ENCODE measurements around the gene GLRB.
"Not testable (repeated sequence)": the region's sequence is repeated elsewhere in the genome, so short reads cannot be mapped to it uniquely, and the experiment has no call there.

Gene GLRB

GRCh38 chr4:157075811-157076577, at the start of gene GLRB:
Gene GLRB, plus strand, starts transcription at chr4:157076150. Its CDS starts 1,875 bp downstream, at chr4:157078025.
- Mint-ChIP-seq H3K27ac (no peak within 1 kb of the TSS), H3K4me3 (no peak within 1 kb of the TSS), H3K4me1 (no peaks in the 10 kb centered on the region), H3K27me3 (peaks cover 2% of the 10 kb centered on the region), H3K36me3 (no peaks in the 10 kb centered on the region), H3K9me3 (peaks cover 1% of the 10 kb centered on the region)
- ATAC-seq (ENCODE audit: low read depth), result no peak
- DNase-seq (ENCODE audit: low spot score in 2 of 2), result no peak

- Mint-ChIP-seq H3K36me3 (no peaks in the 10 kb centered on the region), H3K27ac (no peak overlapping the region), H3K4me1 (no peaks in the 10 kb centered on the region), H3K9me3 (peaks cover 1% of the 10 kb centered on the region), H3K27me3 (no peaks in the 10 kb centered on the region), H3K4me3 (no peak overlapping the region)
- DNase-seq (ENCODE audit: low spot score in 2 of 2) (no peak), ATAC-seq (ENCODE audit: low read depth) (no peak)
Measured at GRCh38 chr4:157035471-157035870, 40.5 kb upstream of the GLRB start.

- Mint-ChIP-seq H3K27ac (no peak overlapping the region), H3K4me3 (no peak overlapping the region), H3K27me3 (no peaks in the 10 kb centered on the region), H3K9me3 (peaks cover 1% of the 10 kb centered on the region), H3K36me3 (no peaks in the 10 kb centered on the region), H3K4me1 (no peaks in the 10 kb centered on the region)
- ATAC-seq (ENCODE audit: low read depth) (no peak), DNase-seq (ENCODE audit: low spot score in 2 of 2) (no peak)
Measured at GRCh38 chr4:157040405-157040804, 35.5 kb upstream of the GLRB start.

GRCh38 chr4:157043131-157043530, 32.8 kb upstream of the GLRB start:
- Mint-ChIP-seq H3K27me3 (no peaks in the 10 kb centered on the region), H3K4me1 (no peaks in the 10 kb centered on the region), H3K4me3 (no peak overlapping the region), H3K36me3 (no peaks in the 10 kb centered on the region), H3K27ac (no peak overlapping the region), H3K9me3 (no peaks in the 10 kb centered on the region)
- no peak for ATAC-seq (ENCODE audit: low read depth)
- DNase-seq (ENCODE audit: low spot score in 2 of 2), result no peak

- H3K4me1 Mint-ChIP-seq, result no peaks in the 10 kb centered on the region
- ATAC-seq (ENCODE audit: low read depth) (no peak), DNase-seq (ENCODE audit: low spot score in 2 of 2) (no peak)
- no peaks in the 10 kb centered on the region for H3K27me3 Mint-ChIP-seq
- H3K36me3 Mint-ChIP-seq, result no peaks in the 10 kb centered on the region
- no peak overlapping the region for H3K27ac Mint-ChIP-seq
- H3K4me3 Mint-ChIP-seq, result no peak overlapping the region
- H3K9me3 Mint-ChIP-seq, result peaks cover 2% of the 10 kb centered on the region
Measured at GRCh38 chr4:157045507-157046127, 30.3 kb upstream of the GLRB start.

- DNase-seq (ENCODE audit: low spot score in 2 of 2) (no peak), ATAC-seq (ENCODE audit: low read depth) (no peak)
- Mint-ChIP-seq H3K4me1 (no peaks in the 10 kb centered on the region), H3K4me3 (no peak overlapping the region), H3K27me3 (no peaks in the 10 kb centered on the region), H3K9me3 (peaks cover 2% of the 10 kb centered on the region), H3K36me3 (no peaks in the 10 kb centered on the region), H3K27ac (no peak overlapping the region)
Measured at GRCh38 chr4:157048248-157048647, 27.7 kb upstream of the GLRB start.

- H3K27me3 Mint-ChIP-seq, result no peaks in the 10 kb centered on the region
- H3K27ac Mint-ChIP-seq, result no peak overlapping the region
- no peak for DNase-seq (ENCODE audit: low spot score in 2 of 2)
Measured at GRCh38 chr4:157050561-157050960, 25.4 kb upstream of the GLRB start.

GRCh38 chr4:157052429-157053040, 23.4 kb upstream of the GLRB start:
- no peak overlapping the region for H3K4me3 Mint-ChIP-seq
- no peak overlapping the region for H3K27ac Mint-ChIP-seq
- peaks cover 3% of the 10 kb centered on the region for H3K9me3 Mint-ChIP-seq
- no peaks in the 10 kb centered on the region for H3K4me1 Mint-ChIP-seq
- ATAC-seq (ENCODE audit: low read depth) (no peak), DNase-seq (ENCODE audit: low spot score in 2 of 2) (no peak)
- H3K27me3 Mint-ChIP-seq, result no peaks in the 10 kb centered on the region
- no peaks in the 10 kb centered on the region for H3K36me3 Mint-ChIP-seq

More at GRCh38 chr4:157050561-157050960, 25.4 kb upstream of the GLRB start:
- no peaks in the 10 kb centered on the region for H3K36me3 Mint-ChIP-seq
- H3K9me3 Mint-ChIP-seq, result peaks cover 3% of the 10 kb centered on the region
- H3K4me1 Mint-ChIP-seq, result no peaks in the 10 kb centered on the region
- no peak overlapping the region for H3K4me3 Mint-ChIP-seq
- ATAC-seq (ENCODE audit: low read depth), result no peak

GRCh38 chr4:157057218-157057617, 18.7 kb upstream of the GLRB start:
- no peak for ATAC-seq (ENCODE audit: low read depth)
- no peak for DNase-seq (ENCODE audit: low spot score in 2 of 2)
- peaks cover 1% of the 10 kb centered on the region for H3K9me3 Mint-ChIP-seq
- no peaks in the 10 kb centered on the region for H3K4me1 Mint-ChIP-seq
- no peak overlapping the region for H3K27ac Mint-ChIP-seq
- no peaks in the 10 kb centered on the region for H3K36me3 Mint-ChIP-seq
- no peak overlapping the region for H3K4me3 Mint-ChIP-seq
- H3K27me3 Mint-ChIP-seq, result no peaks in the 10 kb centered on the region

GRCh38 chr4:157058899-157059298, 17.1 kb upstream of the GLRB start:
- not testable (repeated sequence) for H3K4me1 Mint-ChIP-seq; H3K27me3 Mint-ChIP-seq; H3K4me3 Mint-ChIP-seq; H3K27ac Mint-ChIP-seq; H3K9me3 Mint-ChIP-seq; DNase-seq (ENCODE audit: low spot score in 2 of 2); ATAC-seq (ENCODE audit: low read depth); H3K36me3 Mint-ChIP-seq

GRCh38 chr4:157072002-157072401, 3.9 kb upstream of the GLRB start:
- peaks cover 1% of the 10 kb centered on the region for H3K9me3 Mint-ChIP-seq
- no peak overlapping the region for H3K4me3 Mint-ChIP-seq
- ATAC-seq (ENCODE audit: low read depth), result no peak

GRCh38 chr4:157075401-157075800, 549 bp upstream of the GLRB start:
- no peak overlapping the region for H3K27ac Mint-ChIP-seq
- H3K36me3 Mint-ChIP-seq, result no peaks in the 10 kb centered on the region
- H3K27me3 Mint-ChIP-seq, result peaks cover 2% of the 10 kb centered on the region
- no peak overlapping the region for H3K4me3 Mint-ChIP-seq
- no peak for DNase-seq (ENCODE audit: low spot score in 2 of 2)
- H3K9me3 Mint-ChIP-seq, result peaks cover 1% of the 10 kb centered on the region
- H3K4me1 Mint-ChIP-seq, result no peaks in the 10 kb centered on the region
- no peak for ATAC-seq (ENCODE audit: low read depth)

More at GRCh38 chr4:157072002-157072401, 3.9 kb upstream of the GLRB start:
- Mint-ChIP-seq H3K36me3 (no peaks in the 10 kb centered on the region), H3K27ac (no peak overlapping the region), H3K4me1 (no peaks in the 10 kb centered on the region), H3K27me3 (peaks cover 2% of the 10 kb centered on the region)
- no peak for DNase-seq (ENCODE audit: low spot score in 2 of 2)

GRCh38 chr4:157076578-157076947, 613 bp downstream of the GLRB start:
- DNase-seq (ENCODE audit: low spot score in 2 of 2) (no peak), ATAC-seq (ENCODE audit: low read depth) (no peak)
- no peak overlapping the region for H3K4me3 Mint-ChIP-seq
- H3K27ac Mint-ChIP-seq, result no peak overlapping the region
- no peaks in the 10 kb centered on the region for H3K4me1 Mint-ChIP-seq
- H3K9me3 Mint-ChIP-seq, result peaks cover 1% of the 10 kb centered on the region
- no peaks in the 10 kb centered on the region for H3K36me3 Mint-ChIP-seq
- peaks cover 2% of the 10 kb centered on the region for H3K27me3 Mint-ChIP-seq

GRCh38 chr4:157079441-157079840, 3.5 kb downstream of the GLRB start:
- ATAC-seq (ENCODE audit: low read depth), result no peak
- H3K4me1 Mint-ChIP-seq, result no peaks in the 10 kb centered on the region
- no peak for DNase-seq (ENCODE audit: low spot score in 2 of 2)
- H3K27me3 Mint-ChIP-seq, result peaks cover 2% of the 10 kb centered on the region
- H3K9me3 Mint-ChIP-seq, result peaks cover 1% of the 10 kb centered on the region
- no peak overlapping the region for H3K27ac Mint-ChIP-seq
- no peak overlapping the region for H3K4me3 Mint-ChIP-seq
- no peaks in the 10 kb centered on the region for H3K36me3 Mint-ChIP-seq

Measured in memory B cell (primary cell).